T-helper 1 cell treated with Interleukin-12 subunit alpha and Interleukin-12 subunit beta and Interleukin-4 antibody, amounts not matched to agents 30 μg/mL and 1 μg/mL, for 36 hours (primary cell): ENCODE results near the gene CTIF.
A peak's percentile ranks its signal among the peaks of the same experiment; 100 is the strongest.
"Not testable (repeated sequence)": the region's sequence is repeated elsewhere in the genome, so short reads cannot be mapped to it uniquely, and the experiment has no call there.

Source experiments
- H3K27ac Mint-ChIP-seq: one replicate; pipeline ENCODE4 v1.8.0; 2021; ENCODE audit warnings: mild to moderate bottlenecking, mixed read lengths
- H3K27me3 Mint-ChIP-seq: one replicate; pipeline ENCODE4 v1.8.0; 2021; ENCODE audit warnings: low read depth, mixed read lengths
- H3K36me3 Mint-ChIP-seq: one replicate; pipeline ENCODE4 v1.8.0; 2021; ENCODE audit warnings: low read depth, mixed read lengths
- H3K4me1 Mint-ChIP-seq: one replicate; pipeline ENCODE4 v1.8.0; 2021; ENCODE audit warnings: low read depth, mixed read lengths
- H3K4me3 Mint-ChIP-seq: one replicate; pipeline ENCODE4 v1.8.0; 2021; ENCODE audit warnings: mild to moderate bottlenecking, moderate library complexity, mixed read lengths
- H3K9me3 Mint-ChIP-seq: one replicate; pipeline ENCODE4 v1.8.0; 2021; ENCODE audit warnings: mixed read lengths

CTIF gene

DNA sequence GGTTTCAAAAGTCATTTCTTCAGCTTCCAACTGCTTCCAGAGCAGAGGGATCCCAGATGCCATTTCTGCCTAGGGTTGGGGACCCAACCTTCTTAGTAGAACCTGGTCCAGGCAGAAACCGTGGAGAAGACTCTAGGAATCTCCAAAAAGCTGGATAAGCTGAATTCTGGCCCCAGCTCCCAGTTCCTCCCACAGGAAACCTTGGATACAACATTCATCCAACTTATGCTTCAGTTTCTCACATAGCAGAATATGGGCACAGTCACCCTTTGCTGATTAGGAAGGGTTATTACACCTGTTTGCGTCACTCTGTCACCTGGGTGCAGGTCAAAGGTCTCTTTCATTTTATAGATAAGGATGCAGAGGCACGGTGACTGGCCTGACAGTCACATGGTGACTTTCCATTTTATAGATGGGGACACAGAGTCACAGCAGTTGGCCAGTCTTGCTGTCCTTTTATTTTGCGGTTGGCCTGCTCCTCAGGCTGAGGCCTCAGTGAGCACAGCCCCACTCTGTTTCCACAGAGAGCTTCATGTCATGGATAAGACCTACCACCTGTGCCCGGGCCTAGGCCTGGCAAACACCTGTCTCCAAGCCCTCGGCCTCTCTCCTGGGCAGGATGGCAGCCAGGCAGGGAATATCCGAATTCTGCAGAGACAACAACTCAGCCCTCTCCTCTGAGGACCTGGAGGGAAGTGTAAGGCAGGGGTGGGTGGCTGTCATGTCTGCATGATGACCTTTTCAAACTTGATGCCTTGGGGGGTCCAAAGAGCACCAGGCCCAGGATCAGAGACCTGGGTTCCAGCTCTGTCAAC is 263.1 kb downstream of the CTIF start:
- Mint-ChIP-seq H3K36me3 (no peaks in the 10 kb centered on the region), H3K9me3 (no peaks in the 10 kb centered on the region), H3K27ac (peak overlapping the region; percentile 63), H3K4me3 (no peak overlapping the region), H3K4me1 (peaks cover 42% of the 10 kb centered on the region), H3K27me3 (no peaks in the 10 kb centered on the region)

DNA sequence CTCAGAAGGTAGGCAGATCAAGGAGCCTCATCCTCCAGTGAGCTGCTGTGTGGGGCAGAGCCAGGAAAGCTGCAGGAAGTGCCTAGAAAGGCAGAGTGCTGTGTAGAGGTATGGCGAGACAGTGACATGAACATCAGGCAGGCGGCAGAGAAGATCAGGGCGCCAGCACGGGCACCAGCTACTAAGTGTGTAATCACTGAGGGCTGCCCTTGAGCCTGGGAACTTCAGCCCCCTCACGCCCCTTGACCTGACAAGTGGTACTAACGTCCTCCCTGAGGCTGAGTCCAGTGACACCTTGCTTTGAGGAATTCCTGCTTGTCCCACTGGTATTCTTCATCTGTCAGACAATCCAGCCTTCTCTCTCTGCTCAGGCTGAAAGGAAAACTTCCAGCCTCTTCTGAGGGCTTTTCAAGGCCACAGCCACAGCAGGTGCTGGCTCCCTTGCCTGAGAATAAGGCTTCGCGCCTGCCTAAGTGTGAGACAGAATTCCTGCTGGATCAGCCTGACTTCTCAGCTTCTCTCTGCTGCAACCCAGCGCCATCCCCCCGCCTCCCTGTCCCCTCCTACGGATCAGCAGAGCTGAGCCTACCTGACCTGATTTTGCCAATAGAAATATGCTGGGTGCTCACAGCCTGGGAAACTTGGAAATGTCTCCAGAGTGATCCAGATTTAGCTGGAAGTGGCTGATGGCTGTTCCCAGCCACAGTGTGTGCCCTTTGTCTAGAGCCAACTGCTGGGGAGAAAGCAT is 263.9 kb downstream of the CTIF start:
- no peaks in the 10 kb centered on the region for H3K9me3 Mint-ChIP-seq
- H3K27me3 Mint-ChIP-seq: no peaks in the 10 kb centered on the region
- no peak overlapping the region for H3K4me3 Mint-ChIP-seq
- H3K4me1 Mint-ChIP-seq: peaks cover 48% of the 10 kb centered on the region
- H3K36me3 Mint-ChIP-seq: no peaks in the 10 kb centered on the region
- H3K27ac Mint-ChIP-seq: peak overlapping the region; percentile 62

DNA sequence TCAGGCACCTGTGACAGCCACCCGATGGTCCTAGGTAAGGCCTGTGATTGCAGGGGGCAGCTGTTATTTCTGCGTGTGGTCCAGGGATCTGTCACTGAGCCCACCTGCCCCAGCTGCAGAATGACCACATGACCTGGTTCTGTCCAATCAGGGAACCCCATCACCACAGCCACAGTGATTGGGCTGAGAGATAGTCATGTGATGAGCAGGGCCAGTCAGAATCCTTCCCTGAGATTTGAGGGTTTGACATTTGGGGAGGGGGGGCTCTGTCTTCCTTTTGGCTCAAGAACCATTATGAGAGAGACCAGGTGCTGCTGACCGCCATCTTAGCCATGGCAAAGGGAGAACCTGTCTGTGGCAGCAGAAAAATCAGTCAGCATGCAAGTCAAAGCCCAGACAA is 264.7 kb downstream of the CTIF start:
- H3K36me3 Mint-ChIP-seq: peaks cover 2% of the 10 kb centered on the region
- H3K27me3 Mint-ChIP-seq: no peaks in the 10 kb centered on the region
- H3K4me1 Mint-ChIP-seq: peaks cover 50% of the 10 kb centered on the region
- H3K4me3 Mint-ChIP-seq: no peak overlapping the region
- no peak overlapping the region for H3K27ac Mint-ChIP-seq
- H3K9me3 Mint-ChIP-seq: no peaks in the 10 kb centered on the region

DNA sequence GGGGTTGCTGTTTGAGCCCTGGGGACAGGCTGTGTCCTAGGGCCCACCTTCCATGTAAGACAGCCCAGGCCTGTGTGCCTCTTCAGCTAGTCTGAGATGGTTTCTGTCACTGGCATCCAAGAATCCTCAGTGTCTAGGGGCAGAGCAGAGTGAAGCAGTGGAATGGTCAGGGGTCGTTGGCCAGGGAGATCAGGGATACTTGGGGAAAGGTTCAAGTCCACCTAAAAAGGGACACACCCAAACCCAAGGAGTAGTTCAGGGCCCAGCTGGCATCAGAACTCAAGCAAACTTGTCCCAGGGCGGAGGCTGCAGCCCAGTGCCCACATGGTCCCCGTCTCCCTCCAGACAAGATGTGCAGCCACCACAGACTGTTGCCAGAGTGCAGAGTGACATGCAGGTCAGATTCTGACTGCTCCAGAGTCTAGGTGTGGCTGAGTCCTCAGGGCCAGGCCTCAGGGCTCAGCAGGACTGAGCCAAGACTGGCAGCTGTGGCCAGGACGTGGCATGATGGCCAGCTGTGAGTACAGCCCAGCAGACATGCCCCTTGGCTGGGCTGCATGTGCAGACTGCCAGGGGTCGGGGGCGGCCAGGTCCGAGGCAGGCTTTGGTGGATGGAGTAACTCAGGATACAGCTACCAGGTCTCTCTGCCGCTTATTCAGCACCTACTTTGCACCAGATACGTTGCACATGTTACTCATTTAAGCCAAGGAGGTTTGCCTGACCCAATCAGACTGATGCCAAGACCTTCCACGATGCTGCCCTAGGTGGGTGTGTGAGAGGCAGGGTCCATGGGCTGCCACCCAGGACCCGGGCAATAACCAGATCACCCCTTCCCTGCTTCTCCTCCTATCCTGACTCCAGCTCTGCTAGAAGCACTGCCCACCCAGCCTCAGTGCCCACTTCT is 265.4 kb downstream of the CTIF start:
- peaks cover under 1% of the 10 kb centered on the region for H3K27me3 Mint-ChIP-seq
- H3K27ac Mint-ChIP-seq: no peak overlapping the region

DNA sequence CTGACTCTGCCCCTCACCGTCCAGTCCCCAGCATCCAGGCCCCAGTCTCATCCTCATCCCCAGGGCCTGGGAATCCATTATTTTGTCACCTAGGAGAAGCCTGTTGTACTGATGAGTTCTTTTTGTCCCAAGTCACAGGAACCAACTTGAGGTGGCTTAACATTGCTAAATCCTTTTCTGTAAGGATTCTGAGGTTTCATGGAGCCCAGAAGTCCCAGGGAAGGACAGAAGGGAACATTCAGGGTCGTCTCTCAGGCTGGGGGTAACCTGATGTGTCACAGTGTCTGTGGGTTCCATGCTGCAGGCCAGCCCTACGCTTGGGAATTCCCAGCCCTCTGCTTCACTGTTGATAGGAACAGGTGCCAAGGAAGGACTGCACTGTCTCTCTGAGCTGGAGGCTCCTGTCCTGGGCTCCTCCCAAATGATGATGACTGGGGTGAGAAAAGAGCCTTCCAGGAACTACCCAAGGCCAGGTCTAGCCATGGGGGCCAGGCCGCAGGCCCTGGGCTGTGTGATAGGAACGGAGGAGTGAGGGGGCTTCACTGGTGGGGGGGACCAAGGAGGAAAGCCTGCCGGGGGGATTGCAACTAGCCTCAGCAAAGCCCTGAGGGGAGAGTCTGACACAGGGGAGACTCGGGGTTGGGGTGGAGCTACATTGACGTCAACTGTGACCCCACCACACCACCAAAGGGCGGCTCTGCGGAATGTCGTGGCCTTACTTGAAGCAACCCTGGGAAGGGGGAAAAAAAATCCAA is 266.2 kb downstream of the CTIF start:
- Mint-ChIP-seq H3K4me3 (no peak overlapping the region), H3K9me3 (no peaks in the 10 kb centered on the region), H3K36me3 (peaks cover 4% of the 10 kb centered on the region), H3K27me3 (peaks cover 3% of the 10 kb centered on the region), H3K27ac (peak overlapping the region; percentile 27), H3K4me1 (peaks cover 49% of the 10 kb centered on the region)

More for the DNA sequence above, 265.4 kb downstream of the CTIF start:
- no peak overlapping the region for H3K4me3 Mint-ChIP-seq
- H3K9me3 Mint-ChIP-seq: no peaks in the 10 kb centered on the region
- peaks cover 51% of the 10 kb centered on the region for H3K4me1 Mint-ChIP-seq
- peaks cover 3% of the 10 kb centered on the region for H3K36me3 Mint-ChIP-seq

DNA sequence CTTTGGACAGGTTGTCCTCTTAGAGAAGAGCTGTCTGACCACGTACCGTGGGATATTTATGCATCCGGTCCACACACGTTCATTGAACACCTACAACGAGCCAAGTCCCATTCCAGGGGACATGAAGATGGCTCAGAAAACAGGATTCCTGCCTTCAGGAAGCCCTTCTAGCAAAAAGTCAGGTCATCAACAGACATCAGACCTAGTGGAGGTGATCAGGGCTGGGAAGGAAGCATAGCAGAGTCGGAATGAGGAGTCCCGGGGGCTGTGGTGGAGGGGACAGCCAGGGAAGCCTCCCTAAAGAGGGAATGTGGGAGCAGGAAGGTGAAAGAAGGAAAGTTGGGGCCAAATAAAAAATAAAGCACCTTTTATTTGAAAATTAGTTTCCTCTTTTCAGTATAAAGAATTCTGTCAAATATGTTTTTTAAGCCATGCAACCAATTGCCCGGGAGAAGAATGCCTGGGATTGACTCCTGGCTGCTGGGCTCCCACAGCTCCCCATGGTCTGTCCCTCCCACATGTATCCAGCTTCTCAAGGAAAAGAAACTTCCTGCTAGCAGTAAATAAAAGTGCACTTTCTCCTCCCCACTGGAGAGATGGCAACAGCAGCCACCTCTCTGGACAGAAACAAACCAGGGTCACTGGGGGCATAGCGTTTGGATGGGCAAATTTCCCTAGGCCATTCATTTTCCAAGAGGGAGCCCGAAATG is 267.1 kb downstream of the CTIF start:
- Mint-ChIP-seq H3K4me1 (peaks cover 49% of the 10 kb centered on the region), H3K9me3 (no peaks in the 10 kb centered on the region)

DNA sequence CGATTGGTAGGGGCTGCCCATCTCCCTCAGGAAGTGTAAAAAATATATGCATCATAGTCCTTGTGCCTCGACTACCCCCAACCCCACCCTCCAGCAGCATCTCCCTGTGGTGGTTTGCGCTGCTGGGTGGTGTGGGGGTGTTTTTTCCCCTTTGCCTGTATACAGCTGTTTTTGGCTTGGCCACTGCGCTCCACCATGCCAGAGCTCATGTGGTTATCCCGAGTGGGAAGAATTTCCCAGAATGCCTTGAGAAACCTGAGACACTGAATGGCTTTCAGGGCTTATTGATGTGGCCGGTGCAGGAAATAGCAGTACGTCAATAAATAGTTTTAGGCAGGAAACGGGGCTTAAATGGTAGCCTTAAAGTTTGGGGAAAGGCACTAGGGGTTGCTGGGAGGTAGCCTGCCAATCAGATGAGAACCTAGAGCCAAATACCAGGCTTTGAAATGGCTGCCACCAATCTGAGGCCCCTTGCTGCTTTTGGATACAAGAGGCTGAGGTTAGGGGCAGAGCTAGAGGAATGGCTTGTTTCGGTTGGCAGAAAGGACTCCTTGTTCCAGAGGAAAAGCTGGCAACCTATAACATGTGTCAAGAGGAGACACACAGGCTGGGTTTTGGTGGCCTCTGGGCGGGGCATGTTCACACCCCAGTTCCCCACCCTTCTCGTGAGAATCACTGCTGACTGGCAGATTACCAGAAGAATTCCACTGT is 267.9 kb downstream of the CTIF start:
- peak overlapping the region; percentile 37 for H3K4me3 Mint-ChIP-seq
- peak overlapping the region; percentile 57 for H3K27ac Mint-ChIP-seq
- peaks cover 47% of the 10 kb centered on the region for H3K4me1 Mint-ChIP-seq
- peaks cover 3% of the 10 kb centered on the region for H3K27me3 Mint-ChIP-seq
- H3K36me3 Mint-ChIP-seq: peaks cover 4% of the 10 kb centered on the region
- no peaks in the 10 kb centered on the region for H3K9me3 Mint-ChIP-seq

More for the DNA sequence above, 267.1 kb downstream of the CTIF start:
- Mint-ChIP-seq H3K27me3 (peaks cover 3% of the 10 kb centered on the region), H3K27ac (no peak overlapping the region), H3K4me3 (no peak overlapping the region), H3K36me3 (peaks cover 4% of the 10 kb centered on the region)

DNA sequence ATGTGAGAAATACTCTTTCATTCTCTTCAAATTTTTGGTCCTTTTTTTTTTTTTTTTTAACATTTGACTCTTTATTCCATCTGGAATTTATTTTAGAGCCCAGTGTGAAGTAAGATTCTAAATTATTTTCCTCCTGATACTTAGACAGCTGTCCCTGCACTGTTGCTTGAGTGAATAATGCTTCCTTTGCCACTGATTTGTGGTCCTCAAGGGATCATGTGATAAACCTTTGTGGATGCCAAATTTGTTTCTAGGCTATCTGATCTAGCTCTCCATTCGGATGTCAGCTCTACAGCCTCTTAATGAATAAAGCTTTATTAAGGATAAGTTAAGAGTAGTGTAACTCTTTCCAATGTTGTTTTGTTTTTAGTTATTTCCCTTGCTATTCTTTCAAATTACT is 269.6 kb downstream of the CTIF start:
- peaks cover 3% of the 10 kb centered on the region for H3K27me3 Mint-ChIP-seq
- no peak overlapping the region for H3K4me3 Mint-ChIP-seq
- peaks cover 4% of the 10 kb centered on the region for H3K36me3 Mint-ChIP-seq

DNA sequence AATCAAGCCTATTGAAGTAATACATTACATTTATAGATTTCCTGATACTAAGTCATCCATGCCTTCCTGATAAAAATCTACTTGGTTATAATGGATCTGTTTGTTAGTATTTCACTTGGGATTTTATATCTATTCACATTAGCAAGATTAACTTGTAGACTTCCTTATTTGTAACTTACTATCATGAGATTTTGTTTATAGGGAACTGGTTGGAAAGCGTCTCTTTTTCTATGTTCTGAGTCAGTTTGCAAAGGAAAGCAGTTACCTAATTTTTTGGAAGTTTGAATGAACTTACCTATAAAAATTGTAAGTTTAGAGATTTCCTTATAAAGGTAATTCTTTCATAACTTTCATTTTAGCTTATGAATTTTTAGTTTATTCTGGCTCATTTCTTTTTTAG is 270.5 kb downstream of the CTIF start:
- H3K9me3 Mint-ChIP-seq: no peaks in the 10 kb centered on the region
- H3K27ac Mint-ChIP-seq: no peak overlapping the region
- H3K4me3 Mint-ChIP-seq: no peak overlapping the region
- H3K27me3 Mint-ChIP-seq: peaks cover 3% of the 10 kb centered on the region
- H3K4me1 Mint-ChIP-seq: peaks cover 49% of the 10 kb centered on the region
- H3K36me3 Mint-ChIP-seq: peaks cover 4% of the 10 kb centered on the region

More for the DNA sequence above, 269.6 kb downstream of the CTIF start:
- Mint-ChIP-seq H3K4me1 (peaks cover 47% of the 10 kb centered on the region), H3K9me3 (no peaks in the 10 kb centered on the region), H3K27ac (no peak overlapping the region)

DNA sequence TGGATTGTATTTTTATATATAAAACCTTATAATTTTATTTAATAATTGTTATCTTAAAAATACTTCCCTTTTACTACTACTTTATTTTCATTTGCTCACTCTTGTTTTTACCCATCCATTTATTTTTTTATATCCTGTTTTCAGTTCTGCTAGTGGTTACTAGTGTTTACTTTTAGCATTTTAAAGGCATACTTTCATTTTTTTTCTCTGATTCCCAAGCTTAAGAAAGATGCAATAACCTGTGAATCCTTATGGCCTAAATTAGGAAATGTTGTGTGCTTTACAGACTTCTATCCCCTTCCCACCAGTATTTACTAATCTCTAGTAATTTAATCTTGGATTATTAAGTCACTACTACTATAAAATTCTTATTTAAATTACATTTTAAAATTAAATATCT is 272.0 kb downstream of the CTIF start:
- H3K4me3 Mint-ChIP-seq: no peak overlapping the region
- peaks cover 52% of the 10 kb centered on the region for H3K4me1 Mint-ChIP-seq
- peaks cover 3% of the 10 kb centered on the region for H3K27me3 Mint-ChIP-seq
- peaks cover 4% of the 10 kb centered on the region for H3K36me3 Mint-ChIP-seq
- no peak overlapping the region for H3K27ac Mint-ChIP-seq
- H3K9me3 Mint-ChIP-seq: no peaks in the 10 kb centered on the region

DNA sequence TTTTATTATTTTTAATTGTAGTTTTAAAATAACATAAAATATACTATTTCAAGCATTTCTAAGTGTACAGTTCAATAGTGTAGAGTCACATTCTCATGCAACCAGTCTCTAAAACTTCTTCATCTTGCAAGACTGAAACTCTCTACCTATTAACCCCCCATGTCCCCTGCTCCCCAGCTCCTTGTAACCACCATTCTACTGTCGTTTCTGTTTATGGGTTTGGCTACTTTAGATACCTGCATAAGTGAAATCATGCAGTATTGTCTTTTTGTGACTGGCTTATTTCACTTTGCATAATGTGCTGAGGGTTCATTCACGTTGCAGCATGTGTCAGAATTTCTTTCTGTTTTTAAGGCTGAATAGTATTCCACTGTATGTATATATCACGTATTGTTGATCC is 272.6 kb downstream of the CTIF start:
- Mint-ChIP-seq H3K27ac (no peak overlapping the region), H3K27me3 (peaks cover 3% of the 10 kb centered on the region), H3K9me3 (no peaks in the 10 kb centered on the region), H3K4me1 (peaks cover 53% of the 10 kb centered on the region), H3K36me3 (peaks cover 4% of the 10 kb centered on the region), H3K4me3 (no peak overlapping the region)

DNA sequence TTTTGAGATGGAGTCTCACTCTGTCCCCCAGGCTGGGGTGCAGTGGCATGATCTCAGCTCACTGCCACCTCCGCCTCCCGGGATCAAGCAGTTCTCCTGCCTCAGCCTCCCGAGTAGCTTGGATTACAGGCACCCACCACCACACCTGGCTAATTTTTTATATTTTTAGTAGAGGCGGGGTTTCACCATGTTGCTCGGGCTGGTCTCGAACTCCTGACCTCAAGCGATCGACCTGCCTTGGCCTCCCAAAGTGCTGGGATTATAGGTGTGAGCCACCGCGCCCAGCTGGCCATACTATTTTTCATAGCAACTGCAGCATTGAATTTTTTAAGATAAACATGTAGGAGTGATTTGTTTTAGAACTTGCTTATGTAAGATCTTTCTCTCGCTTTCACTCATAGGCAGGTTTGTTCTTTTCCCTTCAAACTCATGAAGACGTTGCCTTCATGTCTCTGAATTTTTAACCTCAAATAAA is 273.2 kb downstream of the CTIF start:
- H3K4me1 Mint-ChIP-seq: peaks cover 46% of the 10 kb centered on the region
- not testable (repeated sequence) for H3K27me3 Mint-ChIP-seq, H3K27ac Mint-ChIP-seq, H3K36me3 Mint-ChIP-seq, H3K9me3 Mint-ChIP-seq, H3K4me3 Mint-ChIP-seq

DNA sequence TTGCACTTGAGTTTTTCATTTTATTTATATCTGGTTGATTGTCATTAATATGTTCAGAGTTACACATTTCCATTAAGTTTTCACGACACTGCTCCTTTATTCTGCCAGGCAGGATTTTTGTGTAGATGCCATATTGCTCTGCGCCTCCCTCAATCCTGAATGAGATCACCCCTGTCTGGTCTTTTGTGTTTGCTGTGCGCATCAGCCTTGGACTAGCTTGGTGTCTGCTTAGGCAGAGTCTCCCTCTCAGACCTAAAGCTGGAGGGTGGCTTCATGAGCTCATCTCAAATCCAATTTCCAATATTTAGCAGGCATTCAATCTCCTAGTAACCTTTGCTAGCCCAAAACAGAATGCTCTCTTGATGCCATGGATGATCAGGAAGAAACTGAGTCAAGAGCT is 274.5 kb downstream of the CTIF start:
- H3K27me3 Mint-ChIP-seq: peaks cover 7% of the 10 kb centered on the region

More for the DNA sequence above, 274.5 kb downstream of the CTIF start:
- no peak overlapping the region for H3K4me3 Mint-ChIP-seq
- H3K36me3 Mint-ChIP-seq: peaks cover 4% of the 10 kb centered on the region
- no peaks in the 10 kb centered on the region for H3K9me3 Mint-ChIP-seq
- peaks cover 43% of the 10 kb centered on the region for H3K4me1 Mint-ChIP-seq
- H3K27ac Mint-ChIP-seq: peak overlapping the region; percentile 92
